CD4-positive, alpha-beta memory T cell (primary cell): ENCODE measurements around the gene AKR1D1. TPM values are rescaled to one million over a fixed set of nuclear protein-coding genes. Genes with fewer than 3 reads are reported as not detected.

Experiments used
- CTCF ChIA-PET: fragments of 350-600 bp; sonication (Branson Sonifier 250); formaldehyde crosslinking; loops from one replicate; lab custom pipeline; 2021; ENCODE audit warnings: inconsistent platforms; ENCODE audit not compliant: partially characterized antibody; lab: Charles Lee
- POLR2A ChIA-PET: fragments of 350-600 bp; sonication (Branson Sonifier 250); formaldehyde crosslinking; loops from one replicate; lab custom pipeline; 2021; ENCODE audit not compliant: partially characterized antibody; lab: Charles Lee
- DNase-seq, 5 donors: peaks; one replicate each; pipeline versions ENCODE4 v3.0.0 to v3.0.0-alpha.2; 2020 to 2022; ENCODE audit warnings: mixed read lengths in 1 of 5
- H3K27ac ChIP-seq: one replicate; pipeline ENCODE4 v1.7.0; 2013; ENCODE audit warnings: low read depth, low read length
- H3K27me3 ChIP-seq: 2 replicates; pipeline ENCODE4 v1.7.0; 2013; ENCODE audit warnings: mild to moderate bottlenecking, low read length, moderate library complexity; ENCODE audit not compliant: insufficient read depth
- H3K36me3 ChIP-seq: 2 replicates; pipeline ENCODE4 v1.7.0; 2013; ENCODE audit warnings: mild to moderate bottlenecking, low read length, moderate library complexity; ENCODE audit not compliant: insufficient read depth
- H3K4me1 ChIP-seq: 2 replicates; pipeline ENCODE4 v1.7.0; 2013; ENCODE audit warnings: mild to moderate bottlenecking, low read length, moderate library complexity; ENCODE audit not compliant: insufficient read depth
- H3K4me3 ChIP-seq, 2 donors: one replicate each; pipeline ENCODE4 v1.7.0; 2013; ENCODE audit warnings: low read length in 2 of 2, mild to moderate bottlenecking in 1 of 2
- H3K9me3 ChIP-seq, 2 donors: one replicate each; pipeline ENCODE4 v1.7.0; 2013; ENCODE audit warnings: low read length in 2 of 2, control low read depth in 1 of 2; ENCODE audit not compliant: control insufficient read depth in 1 of 2
- H3K27ac Mint-ChIP-seq, 7 donors: one replicate each; pipeline ENCODE4 v1.8.0; 2020 to 2021; ENCODE audit warnings: mixed read lengths in 7 of 7, mild to moderate bottlenecking in 6 of 7, inconsistent platforms in 3 of 7, moderate library complexity in 3 of 7
- H3K27me3 Mint-ChIP-seq, 2 donors: one replicate each; pipeline ENCODE4 v1.8.0; 2020 to 2021; ENCODE audit warnings: mixed read lengths in 2 of 2
- H3K36me3 Mint-ChIP-seq, 2 donors: one replicate each; pipeline ENCODE4 v1.8.0; 2020 to 2021; ENCODE audit warnings: mixed read lengths in 2 of 2, inconsistent platforms in 1 of 2, mild to moderate bottlenecking in 1 of 2
- H3K4me1 Mint-ChIP-seq, 4 donors: one replicate each; pipeline ENCODE4 v1.8.0; 2020 to 2021; ENCODE audit warnings: mixed read lengths in 4 of 4, mild to moderate bottlenecking in 1 of 4
- H3K4me3 Mint-ChIP-seq, 8 donors: one replicate each; pipeline ENCODE4 v1.8.0; 2020 to 2021; ENCODE audit warnings: mixed read lengths in 8 of 8, mild to moderate bottlenecking in 7 of 8, moderate library complexity in 6 of 8, inconsistent platforms in 3 of 8
- H3K9me3 Mint-ChIP-seq, 8 donors: one replicate each; pipeline ENCODE4 v1.8.0; 2020 to 2021; ENCODE audit warnings: mixed read lengths in 8 of 8, mild to moderate bottlenecking in 5 of 8, inconsistent platforms in 3 of 8, moderate library complexity in 1 of 8
- intact Hi-C: fragments of 100-400 bp; cut with micrococcal nuclease; formaldehyde crosslinking; loops from one replicate; pipeline ENCODE4 v1.15.1; 2023
- polyA plus RNA-seq, 2 donors: library from polyadenylated mRNA; unstranded; fragments of 300-500 nt; fragmentation: Illumina TruSeq; gene quantifications; one replicate each; pipeline ENCODE4 v1.2.3, GENCODE V29; 2021
- total RNA-seq, 2 experiments: library from RNA; stranded (reverse); gene quantifications; one replicate each; pipeline ENCODE4 v1.2.3, GENCODE V29; 2021

AKR1D1 gene
- total and polyA plus RNA-seq, 4 experiments from 2014 or later = not detected

DNA sequence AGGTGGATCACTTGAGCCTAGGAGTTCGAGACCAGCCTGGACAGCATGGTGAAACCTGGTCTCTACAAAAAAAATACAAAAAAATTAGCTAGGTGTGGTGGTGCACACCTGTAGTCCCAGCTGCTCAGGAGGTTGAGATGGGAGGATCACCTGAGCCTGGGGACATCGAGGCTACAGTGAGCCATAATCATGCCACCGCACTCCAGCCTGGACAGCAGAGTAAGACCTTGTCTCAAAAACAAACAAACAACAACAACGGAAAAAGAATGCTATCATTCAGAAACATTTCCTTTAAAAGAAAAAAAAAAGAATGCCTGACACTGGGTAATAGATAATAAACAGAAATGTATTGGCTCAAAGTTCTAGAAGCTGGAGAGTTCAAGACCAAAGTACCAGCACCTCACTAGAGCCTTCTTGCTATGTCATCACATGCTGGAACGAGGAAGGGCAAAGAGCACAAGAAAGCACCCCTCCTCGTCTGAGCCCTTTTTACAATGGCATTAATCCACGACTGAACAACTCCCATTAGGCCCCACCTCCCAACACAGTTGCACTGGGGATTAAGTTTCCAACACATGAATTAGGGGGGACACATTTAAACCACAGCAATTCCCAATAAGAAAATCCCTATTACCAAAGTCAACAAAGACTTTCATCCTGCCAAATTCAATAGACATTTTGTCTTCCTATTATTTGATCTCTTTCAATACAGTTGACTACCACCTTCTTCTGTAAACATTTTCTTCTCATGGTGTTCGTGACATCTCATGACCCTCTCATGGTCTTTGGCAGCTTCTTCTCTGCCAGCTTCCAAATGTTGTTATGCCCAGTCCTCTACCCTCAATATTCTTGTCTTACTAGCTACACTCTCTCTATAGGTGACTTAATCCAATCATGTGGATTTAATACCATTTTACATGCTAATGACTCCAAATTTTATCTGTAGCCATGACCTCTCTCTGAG is 20.0 kb downstream of the AKR1D1 start:
- H3K4me3 ChIP-seq = no peak overlapping the region
- H3K27ac ChIP-seq = no peak overlapping the region
- CTCF ChIA-PET = no interaction called here
- H3K36me3 ChIP-seq = no peaks in the 10 kb centered on the region
- Mint-ChIP-seq H3K36me3 (no peaks in the 10 kb centered on the region), H3K9me3 (peaks cover 0 to 3% (median 0%) of the 10 kb centered on the region in 8 donors), H3K27me3 (peaks cover 2 to 6% of the 10 kb centered on the region in 2 donors), H3K4me1 (no peaks in the 10 kb centered on the region), H3K4me3 (no peak overlapping the region), H3K27ac (no peak overlapping the region)
- H3K27me3 ChIP-seq = no peaks in the 10 kb centered on the region
- DNase-seq = no peak
- no peaks in the 10 kb centered on the region for H3K9me3 ChIP-seq
- intact Hi-C loops = no loop called here
- POLR2A ChIA-PET = no interaction called here
- no peaks in the 10 kb centered on the region for H3K4me1 ChIP-seq

DNA sequence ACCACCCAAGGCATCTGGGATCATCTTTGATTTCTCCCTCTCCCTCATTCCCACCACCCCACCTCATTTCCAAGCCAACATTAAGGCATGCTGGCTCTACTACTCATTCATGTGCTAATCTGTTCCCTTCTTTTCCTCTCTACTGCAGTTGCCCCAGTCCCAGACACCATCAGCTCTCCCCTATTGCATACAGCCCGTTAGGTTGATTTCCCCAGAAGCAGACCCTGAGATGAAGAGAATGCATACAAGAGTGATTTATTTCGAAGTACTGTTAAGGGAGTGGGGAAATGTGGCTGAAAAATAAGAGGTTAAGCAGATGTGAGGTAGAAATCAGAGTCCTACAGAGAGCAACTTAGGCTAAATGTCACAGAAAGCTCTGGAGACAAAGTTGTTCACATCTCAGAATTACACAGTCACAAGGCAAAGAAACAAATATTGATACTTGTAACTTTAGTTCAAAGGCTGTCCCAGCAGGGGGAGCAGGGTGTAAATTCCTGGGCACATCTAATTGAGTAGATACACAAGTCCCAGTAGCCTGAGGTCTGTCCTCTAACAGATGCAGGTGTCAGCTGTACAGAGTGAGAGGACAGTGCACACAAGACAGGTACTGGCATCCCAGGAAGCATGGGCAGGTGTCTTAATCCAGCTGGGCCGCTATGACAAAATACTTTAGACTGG is 20.9 kb downstream of the AKR1D1 start:
- peaks cover 2 to 6% of the 10 kb centered on the region in 2 donors for H3K27me3 Mint-ChIP-seq
- Histone ChIP-seq H3K36me3 (no peaks in the 10 kb centered on the region), H3K27me3 (no peaks in the 10 kb centered on the region), H3K27ac (no peak overlapping the region), H3K9me3 (no peaks in the 10 kb centered on the region), H3K4me3 (no peak overlapping the region), H3K4me1 (no peaks in the 10 kb centered on the region)
- intact Hi-C loops = no loop called here
- no peak overlapping the region for H3K4me3 Mint-ChIP-seq
- H3K4me1 Mint-ChIP-seq = no peaks in the 10 kb centered on the region
- H3K9me3 Mint-ChIP-seq = peaks cover 0 to 3% (median 0%) of the 10 kb centered on the region in 8 donors
- ChIA-PET CTCF (no interaction called here), POLR2A (no interaction called here)
- no peaks in the 10 kb centered on the region for H3K36me3 Mint-ChIP-seq
- no peak for DNase-seq
- H3K27ac Mint-ChIP-seq = no peak overlapping the region

GRCh38 chr7:138099813-138100212 is 23.6 kb downstream of the AKR1D1 start:
- Mint-ChIP-seq H3K4me3 (no peak overlapping the region), H3K27ac (no peak overlapping the region), H3K4me1 (no peaks in the 10 kb centered on the region), H3K27me3 (peaks cover 4 to 9% of the 10 kb centered on the region in 2 donors), H3K9me3 (peaks cover 0 to 3% (median 0%) of the 10 kb centered on the region in 8 donors), H3K36me3 (no peaks in the 10 kb centered on the region)
- H3K27me3 ChIP-seq = no peaks in the 10 kb centered on the region
- no peaks in the 10 kb centered on the region for H3K4me1 ChIP-seq
- intact Hi-C loops = no loop called here
- ChIA-PET CTCF (no interaction called here), POLR2A (no interaction called here)
- H3K9me3 ChIP-seq = no peaks in the 10 kb centered on the region
- H3K27ac ChIP-seq = no peak overlapping the region
- no peak overlapping the region for H3K4me3 ChIP-seq
- DNase-seq = no peak
- H3K36me3 ChIP-seq = no peaks in the 10 kb centered on the region

- Mint-ChIP-seq H3K36me3 (no peaks in the 10 kb centered on the region), H3K9me3 (peaks cover 0 to 1% (median 0%) of the 10 kb centered on the region in 8 donors), H3K4me1 (no peaks in the 10 kb centered on the region), H3K27me3 (peaks cover 6 to 9% of the 10 kb centered on the region in 2 donors), H3K4me3 (no peak overlapping the region), H3K27ac (no peak overlapping the region)
- no peak for DNase-seq
- H3K4me3 ChIP-seq = no peak overlapping the region
- H3K9me3 ChIP-seq = no peaks in the 10 kb centered on the region
- H3K4me1 ChIP-seq = no peaks in the 10 kb centered on the region
- H3K36me3 ChIP-seq = no peaks in the 10 kb centered on the region
- intact Hi-C loops = no loop called here
- ChIA-PET POLR2A (no interaction called here), CTCF (no interaction called here)
- H3K27me3 ChIP-seq = no peaks in the 10 kb centered on the region
- no peak overlapping the region for H3K27ac ChIP-seq
Observed at GRCh38 chr7:138105221-138105620, 29.0 kb downstream of the AKR1D1 start.

GRCh38 chr7:138115047-138115446 is 38.8 kb downstream of the AKR1D1 start:
- DNase-seq = no peak
- POLR2A ChIA-PET = no interaction called here
- Mint-ChIP-seq H3K4me3 (no peak overlapping the region), H3K36me3 (no peaks in the 10 kb centered on the region), H3K27ac (no peak overlapping the region), H3K27me3 (peaks cover 12 to 14% of the 10 kb centered on the region in 2 donors), H3K9me3 (peaks cover 0 to 1% (median 0%) of the 10 kb centered on the region in 8 donors), H3K4me1 (peaks cover 0 to 5% (median under 1%) of the 10 kb centered on the region in 4 donors)
- no peaks in the 10 kb centered on the region for H3K4me1 ChIP-seq
- no peaks in the 10 kb centered on the region for H3K36me3 ChIP-seq
- H3K27me3 ChIP-seq = no peaks in the 10 kb centered on the region
- CTCF ChIA-PET = no interaction called here
- no peak overlapping the region for H3K27ac ChIP-seq
- H3K4me3 ChIP-seq = no peak overlapping the region
- intact Hi-C loops = no loop called here
- H3K9me3 ChIP-seq = no peaks in the 10 kb centered on the region

DNA sequence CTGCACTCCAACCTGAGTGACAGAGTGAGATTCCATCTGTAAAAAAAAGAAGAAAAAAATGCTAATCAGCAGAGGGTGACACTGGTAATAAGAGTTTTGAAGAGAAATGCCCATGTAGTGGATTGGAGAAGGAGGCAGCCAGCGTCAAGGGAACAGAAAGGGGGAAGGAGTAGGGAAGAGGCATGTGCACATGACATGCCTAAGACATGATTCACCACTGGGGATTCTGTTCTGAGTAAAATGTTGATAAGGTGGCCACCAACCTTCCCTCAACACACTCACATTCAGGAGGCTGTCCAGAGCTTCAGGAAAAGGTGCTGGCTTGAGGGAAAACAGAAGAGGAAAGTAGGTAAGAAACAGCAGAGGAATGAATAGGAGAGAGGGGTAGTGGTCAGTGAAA is 39.9 kb downstream of the AKR1D1 start:
- Mint-ChIP-seq H3K4me3 (no peak overlapping the region), H3K36me3 (no peaks in the 10 kb centered on the region), H3K27ac (no peak overlapping the region), H3K9me3 (peaks cover 0 to 1% (median 0%) of the 10 kb centered on the region in 8 donors), H3K27me3 (peaks cover 10 to 11% of the 10 kb centered on the region in 2 donors), H3K4me1 (peaks cover 0 to 1% (median 0%) of the 10 kb centered on the region in 4 donors)
- no peak for DNase-seq
- intact Hi-C loops = no loop called here
- ChIA-PET CTCF (no interaction called here), POLR2A (no interaction called here)
- Histone ChIP-seq H3K27ac (no peak overlapping the region), H3K36me3 (no peaks in the 10 kb centered on the region), H3K9me3 (no peaks in the 10 kb centered on the region), H3K4me1 (no peaks in the 10 kb centered on the region), H3K27me3 (no peaks in the 10 kb centered on the region), H3K4me3 (no peak overlapping the region)

GRCh38 chr7:138116892-138117291 is 40.6 kb downstream of the AKR1D1 start:
- Mint-ChIP-seq H3K36me3 (no peaks in the 10 kb centered on the region), H3K9me3 (peaks cover 0 to 1% (median 0%) of the 10 kb centered on the region in 8 donors), H3K4me3 (no peak overlapping the region), H3K27me3 (peaks cover 7% of the 10 kb centered on the region in 2 donors), H3K27ac (no peak overlapping the region), H3K4me1 (no peaks in the 10 kb centered on the region)
- no peaks in the 10 kb centered on the region for H3K4me1 ChIP-seq
- POLR2A ChIA-PET = no interaction called here
- no peaks in the 10 kb centered on the region for H3K36me3 ChIP-seq
- intact Hi-C loops = no loop called here
- no peak for DNase-seq
- no peaks in the 10 kb centered on the region for H3K27me3 ChIP-seq
- no peak overlapping the region for H3K4me3 ChIP-seq
- no peak overlapping the region for H3K27ac ChIP-seq
- no peaks in the 10 kb centered on the region for H3K9me3 ChIP-seq
- CTCF ChIA-PET = no interaction called here
